NCI-H1930 (cell line): ENCODE measurements around the gene TIMM10.
"Not testable (repeated sequence)": the region's sequence is repeated elsewhere in the genome, so short reads cannot be mapped to it uniquely, and the experiment has no call there.

Experiments
- DNase-seq, 2 experiments: peaks; one replicate each; lab custom pipeline; 2025; lab: John Stamatoyannopoulos, UW

TIMM10 gene

DNA sequence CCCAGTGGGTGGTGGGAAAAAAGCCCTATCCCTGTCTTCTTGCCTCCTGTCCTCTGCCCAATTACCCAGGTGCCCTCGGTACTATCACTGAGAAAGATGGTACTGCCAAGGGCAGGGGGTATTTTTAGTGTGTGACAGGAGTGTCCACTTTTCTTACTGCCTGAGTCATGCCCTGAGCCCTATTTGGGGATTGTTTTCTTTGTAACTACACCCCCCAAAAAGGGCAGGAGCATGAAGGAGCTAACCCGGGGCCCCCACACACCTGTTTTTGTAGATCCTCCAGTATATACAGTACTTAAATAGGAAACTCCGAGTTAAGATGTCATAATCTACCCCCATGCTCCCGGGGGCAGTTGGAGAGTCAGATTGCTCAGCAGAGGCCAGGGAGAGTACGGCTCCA lies 10.6 kb upstream of the TIMM10 start:
- no peak for DNase-seq

- no peak for DNase-seq
These were observed 8.8 kb upstream of the TIMM10 start for GRCh38 chr11:57539342-57539741.

GRCh38 chr11:57536947-57537619 lies 6.5 kb upstream of the TIMM10 start, which contains the start of gene SMTNL1:
SMTNL1 (plus strand) TSS chr11:57537595; CDS start chr11:57542643, 5,048 bp downstream.
- DNase-seq = no peak

- not testable (repeated sequence) for DNase-seq
These were observed 3.9 kb upstream of the TIMM10 start for GRCh38 chr11:57534449-57534848.

- DNase-seq = no peak
These were observed 349 bp downstream of the TIMM10 start for GRCh38 chr11:57530215-57530595.

DNA sequence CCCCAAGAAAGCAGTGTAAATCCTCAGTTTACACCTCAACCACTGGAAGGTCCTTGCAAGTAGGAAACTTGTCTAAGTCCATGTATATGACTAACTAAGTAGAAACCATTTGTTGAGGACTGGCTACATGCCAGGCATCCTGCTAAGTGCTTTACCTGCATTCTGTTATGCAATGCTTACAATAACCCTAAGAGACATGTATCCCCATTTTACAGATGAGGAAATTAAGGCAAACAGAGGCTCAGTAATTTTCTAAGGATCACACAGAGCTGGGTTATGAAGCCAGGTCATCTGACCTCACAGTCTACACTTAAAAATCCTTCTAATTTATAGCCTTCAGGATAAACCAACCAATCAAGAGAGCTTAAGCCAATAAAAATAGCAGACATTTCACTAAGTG lies 1.5 kb downstream of the TIMM10 start:
- DNase-seq = no peak

DNA sequence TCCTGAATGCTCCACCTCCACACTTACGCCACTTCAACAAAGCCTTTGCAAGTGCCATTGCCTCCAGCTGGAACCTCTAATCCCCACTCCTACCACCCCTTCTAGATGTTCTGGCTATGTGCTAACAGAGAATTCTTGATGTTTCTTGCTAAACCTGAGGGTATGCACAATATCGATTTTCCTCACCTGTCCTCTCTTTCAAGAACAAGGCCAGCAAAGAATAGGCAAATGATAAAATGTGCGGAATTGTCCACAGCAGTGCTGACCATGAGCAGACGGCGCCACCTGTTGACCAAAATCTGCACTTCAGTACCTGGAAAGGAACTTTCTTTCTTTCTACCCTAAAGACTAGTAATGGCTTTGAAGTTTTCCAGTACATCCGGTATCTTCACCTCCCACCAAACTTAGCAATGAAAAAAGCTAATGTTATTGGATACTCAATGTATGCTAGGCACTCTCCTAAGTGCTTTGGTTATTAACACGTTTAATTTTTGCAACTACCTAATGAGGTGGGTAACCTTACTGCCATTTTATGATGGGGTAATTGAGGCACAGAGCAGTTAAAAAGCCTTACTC lies 3.4 kb downstream of the TIMM10 start:
- DNase-seq = peak in 1 of 2 experiments; percentile 45

- no peak for DNase-seq
These were observed 7.1 kb downstream of the TIMM10 start for GRCh38 chr11:57523419-57523818.

DNA sequence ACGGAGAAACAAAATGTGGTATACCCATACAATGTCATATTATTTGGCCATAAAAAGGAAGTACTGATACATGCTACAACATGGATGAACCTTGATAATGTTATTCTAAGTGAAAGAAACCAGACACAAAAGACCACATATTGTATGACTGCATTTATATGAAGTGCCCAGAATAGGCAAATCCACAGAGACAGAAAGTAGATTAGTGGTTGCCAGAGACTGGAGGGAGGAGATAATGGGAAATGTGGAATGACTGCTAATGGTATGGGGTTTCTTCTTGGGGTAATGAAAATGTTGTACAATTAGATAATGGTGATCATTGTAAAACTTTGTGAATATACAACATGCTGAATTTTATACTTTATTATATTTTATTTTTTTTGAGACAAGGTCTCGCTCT lies 9.4 kb downstream of the TIMM10 start:
- no peak for DNase-seq

GRCh38 chr11:57516061-57516443 lies 14.5 kb downstream of the TIMM10 start:
- no peak for DNase-seq

DNA sequence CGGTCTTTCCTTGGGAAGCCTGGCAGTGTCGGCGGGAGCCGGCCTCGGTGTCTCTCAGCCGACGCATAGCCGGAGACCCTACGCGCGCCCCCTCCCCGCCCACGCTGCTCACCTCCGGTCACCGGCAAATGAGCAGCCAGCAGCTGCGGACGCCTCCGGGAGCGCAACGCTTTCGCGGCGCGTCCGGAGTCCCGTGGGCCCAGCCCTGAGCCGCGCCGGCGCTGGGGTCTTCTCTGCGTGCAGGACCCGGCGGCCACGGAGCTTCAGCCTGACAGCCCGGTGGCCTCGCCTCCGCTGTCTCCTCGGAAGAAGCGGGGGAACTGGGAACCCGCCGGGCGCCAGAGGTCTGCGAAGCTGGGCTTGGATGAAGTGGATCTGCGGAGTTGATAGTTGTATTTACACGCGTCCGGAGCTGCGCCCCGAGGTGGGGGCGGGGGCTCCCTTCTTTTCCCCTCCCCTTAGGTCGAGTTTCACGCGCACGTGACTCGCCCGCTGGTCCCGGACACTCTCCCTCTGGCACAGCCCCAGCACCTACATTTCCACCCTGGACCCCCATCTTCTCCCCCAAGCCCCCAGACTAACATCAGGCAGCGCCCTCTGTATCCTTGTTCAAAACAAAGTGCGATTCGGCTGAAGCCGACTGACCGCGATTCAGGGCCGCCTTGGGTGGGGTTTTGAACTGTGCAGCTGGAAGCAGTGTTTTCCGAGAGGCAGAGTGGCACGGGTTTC lies 15.1 kb downstream of the TIMM10 start, which contains the start of gene SLC43A1:
SLC43A1 (minus strand) TSS at position 371 of the 729 bp plus-strand sequence. CDS start 1,591 bp downstream, outside the sequence.
- peak in 1 of 2 experiments; percentile 19 for DNase-seq

DNA sequence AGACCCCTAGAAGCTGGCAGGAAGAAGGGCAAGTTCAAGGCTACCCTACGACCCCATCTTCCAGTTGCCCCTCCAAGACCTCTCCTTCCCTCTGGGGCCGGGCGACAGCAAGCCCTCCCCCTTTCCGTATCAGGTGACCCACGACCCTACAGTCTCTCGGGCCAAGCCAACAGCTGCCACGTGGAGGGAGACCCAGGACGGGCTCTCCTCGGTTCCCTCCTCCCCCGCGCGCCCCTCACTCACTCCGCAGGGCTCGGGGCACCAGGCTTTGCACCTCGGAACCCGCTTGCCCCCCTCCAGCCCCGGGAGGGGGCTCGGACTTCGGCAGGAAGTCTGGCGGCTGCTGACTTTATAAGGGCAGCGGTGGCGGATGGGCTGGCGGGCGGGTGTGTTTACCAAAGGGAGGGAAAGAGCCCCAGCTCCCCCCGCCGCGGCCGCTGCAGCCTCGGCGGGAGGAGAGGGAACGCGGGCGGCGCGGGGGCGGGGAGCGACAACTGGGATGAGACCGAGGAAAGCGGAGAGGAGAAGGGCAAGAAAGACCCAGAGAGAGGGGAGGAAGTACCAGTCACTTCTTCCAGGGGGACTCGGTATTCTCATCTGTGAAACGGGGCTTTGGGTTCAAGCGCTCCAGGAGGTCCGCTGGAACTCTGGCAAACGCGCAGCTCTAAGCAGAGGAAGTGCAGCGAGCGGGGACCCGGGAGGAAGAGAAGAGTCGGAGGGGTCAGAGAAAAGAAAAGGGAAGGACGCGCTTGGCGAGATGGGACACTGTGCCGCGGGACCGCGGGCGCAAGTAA lies 15.8 kb downstream of the TIMM10 start:
- no peak for DNase-seq

GRCh38 chr11:57513911-57514537 lies 16.5 kb downstream of the TIMM10 start:
- no peak for DNase-seq

GRCh38 chr11:57513452-57513795 lies 17.1 kb downstream of the TIMM10 start:
- no peak for DNase-seq

DNA sequence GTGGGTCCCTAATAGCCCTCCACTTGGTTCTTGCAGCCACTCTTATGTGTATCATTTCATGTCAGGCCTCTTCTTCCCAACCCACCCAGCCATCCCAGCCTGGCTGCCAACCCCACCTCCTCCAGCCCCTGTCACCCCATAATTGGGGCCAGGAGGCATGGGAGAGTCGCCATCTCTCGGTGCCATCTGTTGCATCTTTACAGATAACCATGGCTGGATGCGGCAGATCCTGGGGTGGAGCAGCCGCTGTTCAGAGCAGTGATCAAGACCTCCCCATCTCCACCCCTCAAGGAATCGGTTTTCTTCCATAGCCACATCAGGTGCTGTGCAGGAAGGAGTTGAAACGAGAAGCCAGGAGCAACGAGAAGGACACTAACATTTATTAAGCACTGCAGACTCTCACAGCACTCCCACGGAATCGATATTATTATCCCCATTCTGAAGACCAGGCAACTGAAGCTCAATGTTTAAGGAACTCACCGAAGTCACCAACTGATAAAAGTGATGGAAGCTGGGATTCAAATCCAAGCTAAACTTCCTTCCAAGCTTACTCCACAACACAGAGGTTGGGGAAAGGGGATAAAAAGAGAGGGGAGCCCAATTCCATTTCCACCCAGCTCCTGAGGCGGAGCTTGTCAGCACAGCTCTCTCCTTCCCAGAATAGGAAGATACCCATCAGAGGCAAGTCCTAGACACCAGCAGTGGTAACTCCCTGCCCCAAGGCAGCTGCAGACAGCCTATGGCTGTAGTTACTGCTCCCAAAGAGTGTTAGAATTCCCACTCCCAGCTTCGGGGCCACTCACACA lies 17.7 kb downstream of the TIMM10 start:
- DNase-seq = no peak

- DNase-seq = no peak
These were observed 18.7 kb downstream of the TIMM10 start for GRCh38 chr11:57511741-57512430.

- no peak for DNase-seq
These were observed 22.0 kb downstream of the TIMM10 start for GRCh38 chr11:57508341-57509170.

DNA sequence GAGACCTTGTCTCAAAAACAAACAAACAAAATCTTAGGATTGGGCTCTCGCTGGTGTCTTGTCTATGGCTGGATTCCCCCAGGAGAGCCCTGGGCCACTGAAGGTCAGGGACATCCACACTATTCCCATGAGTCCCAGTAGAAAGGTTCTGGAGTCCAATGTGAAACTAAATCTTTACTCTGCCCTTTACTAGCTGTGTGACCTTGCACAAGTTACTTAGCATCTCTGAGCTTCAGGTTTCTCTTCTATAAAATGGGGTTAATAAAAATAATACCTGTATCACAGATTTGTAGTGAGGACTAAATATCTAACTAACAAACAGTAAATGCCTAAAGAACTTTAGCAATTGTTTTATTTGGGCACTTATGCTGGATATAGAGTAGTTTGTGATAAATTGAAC lies 24.0 kb downstream of the TIMM10 start:
- DNase-seq = no peak

DNA sequence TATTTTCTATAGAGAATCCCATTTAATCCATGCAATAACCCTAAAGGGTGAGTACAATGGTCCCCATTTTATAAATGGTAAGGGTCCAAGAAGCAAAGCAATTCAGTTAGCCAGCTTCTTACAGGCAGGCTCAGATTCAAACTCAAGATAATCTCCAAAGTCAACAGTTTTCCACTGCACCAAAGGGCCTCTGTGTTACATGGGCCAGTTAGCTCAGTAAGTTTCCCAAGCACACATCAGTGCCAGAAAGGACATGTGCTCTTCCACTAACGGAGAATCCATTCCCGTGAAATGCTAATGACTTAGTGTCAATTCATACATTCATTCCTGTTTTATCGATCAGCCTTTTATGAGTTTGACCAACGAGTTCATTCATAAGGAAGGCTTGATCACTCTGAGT lies 26.0 kb downstream of the TIMM10 start:
- DNase-seq = no peak

GRCh38 chr11:57502870-57503269 lies 27.7 kb downstream of the TIMM10 start:
- no peak for DNase-seq
